Caco-2 (cell line): Measurements from ENCODE around the gene CDRT4. TPM values are rescaled to one million over a fixed set of nuclear protein-coding genes. Genes with fewer than 3 reads are reported as not detected.
"Not testable (repeated sequence)": the region's sequence is repeated elsewhere in the genome, so short reads cannot be mapped to it uniquely, and the experiment has no call there.

Experiments used
- BruUV-seq: library from RNA; stranded (reverse); fragments of 400-500 nt; replicated peaks from 2 replicates; lab custom pipeline; 2021; lab: Mats Ljungman, UMichigan
- CTCF ChIA-PET: fragments of 300-600 bp; sonication (Branson Sonifier 250); formaldehyde crosslinking; loops from one replicate; lab custom pipeline; 2022; ENCODE audit warnings: antibody characterized with exemption; lab: Charles Lee
- POLR2A ChIA-PET: fragments of 300-600 bp; sonication (Branson Sonifier 250); formaldehyde crosslinking; loops from one replicate; lab custom pipeline; 2022; ENCODE audit warnings: antibody characterized with exemption; lab: Charles Lee
- DNase-seq, 2 experiments: peaks; one replicate each; pipeline versions ENCODE4 v3.0.0 to v3.0.0-alpha.2; 2020 to 2022
- H3K27me3 ChIP-seq: replicated peaks from 2 replicates; pipeline ENCODE4 v1.6.0; 2011; ENCODE audit warnings: low read length; ENCODE audit not compliant: control insufficient read depth, insufficient read depth
- H3K36me3 ChIP-seq: 2 replicates; pipeline ENCODE4 v1.5.1; 2011; ENCODE audit warnings: low read length; ENCODE audit not compliant: control insufficient read depth, insufficient read depth
- H3K4me1 ChIP-seq: fragments of 250-450 bp; sonication (Bioruptor Pico); 2 replicates; pipeline ENCODE4 v1.5.1; 2020; ENCODE audit warnings: mild to moderate bottlenecking
- H3K4me3 ChIP-seq: 2 replicates; pipeline ENCODE4 v1.5.1; 2011; ENCODE audit warnings: low read depth, mild to moderate bottlenecking, control low read depth, low read length
- H3K9me3 ChIP-seq: fragments of 250-450 bp; sonication (Bioruptor Pico); 2 replicates; pipeline ENCODE4 v1.5.1; 2020; ENCODE audit warnings: mild to moderate bottlenecking, moderate library complexity
- H3K27ac Mint-ChIP-seq: one replicate; pipeline ENCODE4 v1.8.0; 2022; ENCODE audit warnings: mixed read lengths; ENCODE audit not compliant: unreplicated experiment
- H3K27me3 Mint-ChIP-seq: one replicate; pipeline ENCODE4 v1.8.0; 2022; ENCODE audit warnings: mixed read lengths; ENCODE audit not compliant: insufficient read depth, unreplicated experiment
- H3K36me3 Mint-ChIP-seq: one replicate; pipeline ENCODE4 v1.8.0; 2022; ENCODE audit warnings: mild to moderate bottlenecking, mixed read lengths; ENCODE audit not compliant: insufficient read depth, unreplicated experiment
- H3K4me1 Mint-ChIP-seq: one replicate; pipeline ENCODE4 v1.8.0; 2022; ENCODE audit warnings: low read depth, mixed read lengths; ENCODE audit not compliant: unreplicated experiment
- H3K4me3 Mint-ChIP-seq: one replicate; pipeline ENCODE4 v1.8.0; 2022; ENCODE audit warnings: mild to moderate bottlenecking, moderate library complexity, mixed read lengths; ENCODE audit not compliant: unreplicated experiment
- H3K9me3 Mint-ChIP-seq: one replicate; pipeline ENCODE4 v1.8.0; 2022; ENCODE audit warnings: mixed read lengths; ENCODE audit not compliant: unreplicated experiment
- intact Hi-C: fragments of 100-400 bp; cut with micrococcal nuclease; formaldehyde crosslinking; loops from one replicate; pipeline ENCODE4 v1.10.0; 2022; ENCODE audit not compliant: unreplicated experiment
- total RNA-seq: library from RNA; stranded (reverse); gene quantifications from 2 replicates; pipeline ENCODE4 v1.2.3, GENCODE V29; 2022
- TF ChIP-seq, protein P1 (sequence below), 2 experiments: fragments of 200-600 bp in 1 of 2; IDR thresholded peaks; 1 replicate in 1 of 2; 2 replicates in 1 of 2; pipeline versions ENCODE4 v1.5.1 to v1.8.0; 2011 to 2022; ENCODE audit warnings: antibody characterized with exemption in 1 of 2, control low read depth in 1 of 2, inconsistent platforms in 1 of 2, low read depth in 1 of 2, low read length in 1 of 2, mild to moderate bottlenecking in 1 of 2, moderate library complexity in 1 of 2; ENCODE audit not compliant: insufficient read depth in 1 of 2, severe bottlenecking in 1 of 2, unreplicated experiment in 1 of 2

CDRT4 gene
- total RNA-seq, 1 experiment from 2014 or later: 6.3 TPM

DNA sequence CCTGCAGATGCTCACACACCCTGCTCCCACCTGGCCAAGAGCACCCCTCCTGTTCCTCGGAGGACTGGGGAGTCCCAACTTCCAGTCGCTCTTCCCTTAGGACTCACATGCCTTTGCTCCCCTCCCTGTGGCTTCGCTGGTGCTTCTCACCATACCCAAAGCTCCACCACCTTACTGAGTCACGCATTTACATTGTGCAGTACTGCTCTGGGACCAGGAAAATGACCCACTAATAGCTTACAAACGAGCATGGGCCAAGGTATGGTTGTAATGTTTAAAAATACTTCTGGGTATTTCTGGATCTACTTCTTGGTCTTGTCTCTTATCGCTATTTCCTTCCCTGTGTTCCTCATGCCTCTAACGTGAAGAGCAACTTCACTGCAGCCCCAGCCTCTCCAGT, 41.0 kb upstream of the CDRT4 start:
- TF ChIP-seq, protein P1, sequence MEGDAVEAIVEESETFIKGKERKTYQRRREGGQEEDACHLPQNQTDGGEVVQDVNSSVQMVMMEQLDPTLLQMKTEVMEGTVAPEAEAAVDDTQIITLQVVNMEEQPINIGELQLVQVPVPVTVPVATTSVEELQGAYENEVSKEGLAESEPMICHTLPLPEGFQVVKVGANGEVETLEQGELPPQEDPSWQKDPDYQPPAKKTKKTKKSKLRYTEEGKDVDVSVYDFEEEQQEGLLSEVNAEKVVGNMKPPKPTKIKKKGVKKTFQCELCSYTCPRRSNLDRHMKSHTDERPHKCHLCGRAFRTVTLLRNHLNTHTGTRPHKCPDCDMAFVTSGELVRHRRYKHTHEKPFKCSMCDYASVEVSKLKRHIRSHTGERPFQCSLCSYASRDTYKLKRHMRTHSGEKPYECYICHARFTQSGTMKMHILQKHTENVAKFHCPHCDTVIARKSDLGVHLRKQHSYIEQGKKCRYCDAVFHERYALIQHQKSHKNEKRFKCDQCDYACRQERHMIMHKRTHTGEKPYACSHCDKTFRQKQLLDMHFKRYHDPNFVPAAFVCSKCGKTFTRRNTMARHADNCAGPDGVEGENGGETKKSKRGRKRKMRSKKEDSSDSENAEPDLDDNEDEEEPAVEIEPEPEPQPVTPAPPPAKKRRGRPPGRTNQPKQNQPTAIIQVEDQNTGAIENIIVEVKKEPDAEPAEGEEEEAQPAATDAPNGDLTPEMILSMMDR (IDR thresholded peaks at IDR 0.05; ENCODE audit: insufficient read depth in 1 of 2, low read depth in 1 of 2, low read length in 1 of 2, severe bottlenecking in 1 of 2, unreplicated experiment in 1 of 2): no peak
- no peaks in the 10 kb centered on the region for H3K4me1 ChIP-seq
- CTCF ChIA-PET: no interaction called here
- H3K36me3 ChIP-seq: no peaks in the 10 kb centered on the region
- POLR2A ChIA-PET: no interaction called here
- no peaks in the 10 kb centered on the region for H3K9me3 ChIP-seq
- Mint-ChIP-seq H3K4me1 (no peaks in the 10 kb centered on the region), H3K27ac (no peak overlapping the region), H3K36me3 (no peaks in the 10 kb centered on the region), H3K4me3 (no peak overlapping the region), H3K27me3 (no peaks in the 10 kb centered on the region), H3K9me3 (no peaks in the 10 kb centered on the region)
- intact Hi-C loops: no loop called here
- no peak for DNase-seq
- no peaks in the 10 kb centered on the region for H3K27me3 ChIP-seq
- no peak overlapping the region for H3K4me3 ChIP-seq
- BruUV-seq: no TSS peak

DNA sequence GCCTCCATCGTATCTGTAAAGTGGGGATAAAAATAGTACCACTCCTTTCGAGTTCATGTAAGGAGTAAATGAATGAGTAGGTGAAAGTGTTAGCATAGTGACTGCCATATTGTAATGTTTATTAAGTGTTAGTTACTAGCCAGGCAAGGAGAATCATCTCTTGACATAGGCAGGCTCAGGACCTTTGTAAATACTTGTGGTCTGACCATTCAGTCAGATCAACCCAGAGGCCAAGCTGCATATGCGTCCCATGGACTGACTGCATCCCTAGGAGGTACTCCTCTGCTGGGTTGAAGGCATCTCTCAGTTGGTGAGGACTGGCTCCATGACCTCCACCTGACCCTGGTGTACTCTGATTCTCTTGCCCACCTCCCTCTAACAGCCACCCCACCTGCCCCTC, 40.5 kb upstream of the CDRT4 start:
- no peak for DNase-seq
- H3K27me3 Mint-ChIP-seq: no peaks in the 10 kb centered on the region
- intact Hi-C loops: no loop called here
- ChIA-PET POLR2A (no interaction called here), CTCF (no interaction called here)
- Histone ChIP-seq H3K36me3 (no peaks in the 10 kb centered on the region), H3K27me3 (no peaks in the 10 kb centered on the region), H3K4me1 (no peaks in the 10 kb centered on the region), H3K9me3 (no peaks in the 10 kb centered on the region), H3K4me3 (no peak overlapping the region)
- TF ChIP-seq, protein P1 (IDR thresholded peaks at IDR 0.05; ENCODE audit: insufficient read depth in 1 of 2, low read depth in 1 of 2, low read length in 1 of 2, severe bottlenecking in 1 of 2, unreplicated experiment in 1 of 2): no peak
- H3K9me3 Mint-ChIP-seq: no peaks in the 10 kb centered on the region
- no peak overlapping the region for H3K4me3 Mint-ChIP-seq
- H3K36me3 Mint-ChIP-seq: no peaks in the 10 kb centered on the region
- no peak overlapping the region for H3K27ac Mint-ChIP-seq
- peaks cover 1% of the 10 kb centered on the region for H3K4me1 Mint-ChIP-seq
- no TSS peak for BruUV-seq

DNA sequence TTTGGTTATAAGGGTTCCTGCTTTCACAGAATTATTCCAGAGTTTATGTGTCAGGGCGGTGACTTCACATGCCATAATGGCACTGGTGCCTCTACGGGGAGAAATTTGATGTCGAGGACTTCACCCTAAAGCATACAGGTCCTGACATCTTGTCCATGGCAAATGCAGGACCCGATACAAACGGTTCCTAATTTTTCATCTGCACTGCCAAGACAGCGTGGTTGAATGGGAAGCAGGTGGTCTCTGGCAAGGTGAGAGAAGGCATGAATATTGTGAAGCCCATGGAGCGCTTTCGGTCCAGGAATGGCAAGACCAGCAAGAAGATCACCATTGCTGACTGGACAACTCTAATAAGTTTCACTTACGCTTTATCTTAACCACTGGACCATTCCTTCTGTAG, 39.6 kb upstream of the CDRT4 start:
- Mint-ChIP-seq H3K27ac (no peak overlapping the region), H3K27me3 (no peaks in the 10 kb centered on the region), H3K4me3 (no peak overlapping the region), H3K9me3 (no peaks in the 10 kb centered on the region), H3K4me1 (peaks cover 8% of the 10 kb centered on the region), H3K36me3 (peaks cover 6% of the 10 kb centered on the region)
- H3K27me3 ChIP-seq: no peaks in the 10 kb centered on the region
- BruUV-seq: no TSS peak
- no peaks in the 10 kb centered on the region for H3K9me3 ChIP-seq
- no peak for DNase-seq
- H3K4me3 ChIP-seq: no peak overlapping the region
- intact Hi-C loops: no loop called here
- no peaks in the 10 kb centered on the region for H3K4me1 ChIP-seq
- TF ChIP-seq, protein P1 (IDR thresholded peaks at IDR 0.05; ENCODE audit: insufficient read depth in 1 of 2, low read depth in 1 of 2, low read length in 1 of 2, severe bottlenecking in 1 of 2, unreplicated experiment in 1 of 2): no peak
- H3K36me3 ChIP-seq: no peaks in the 10 kb centered on the region
- CTCF ChIA-PET: no interaction called here
- POLR2A ChIA-PET: no interaction called here

DNA sequence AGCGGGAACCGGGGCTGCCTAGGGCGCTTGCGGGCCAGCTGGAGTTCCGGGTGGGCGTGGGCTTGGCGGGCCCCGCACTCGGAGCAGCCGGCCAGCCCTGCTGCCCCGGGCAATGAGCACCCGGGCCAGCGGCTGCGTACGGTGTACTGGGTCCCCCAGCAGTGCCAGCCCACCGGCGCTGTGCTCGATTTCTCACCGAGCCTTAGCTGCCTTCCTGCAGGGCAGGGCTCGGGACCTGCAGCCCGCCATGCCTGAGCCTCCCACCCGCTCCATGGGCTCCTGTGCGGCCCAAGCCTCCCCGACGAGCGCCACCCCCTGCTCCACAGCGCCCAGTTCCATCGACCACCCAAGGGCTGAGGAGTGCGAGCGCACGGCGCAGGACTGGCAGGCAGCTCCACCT, 38.3 kb upstream of the CDRT4 start:
- H3K36me3 Mint-ChIP-seq: not testable (repeated sequence)

More for the DNA sequence above, 38.3 kb upstream of the CDRT4 start:
- H3K27ac Mint-ChIP-seq, H3K4me3 ChIP-seq, H3K9me3 Mint-ChIP-seq, H3K27me3 Mint-ChIP-seq, POLR2A ChIA-PET, CTCF ChIA-PET, H3K4me3 Mint-ChIP-seq, H3K36me3 ChIP-seq, H3K4me1 Mint-ChIP-seq, DNase-seq, intact Hi-C loops, H3K4me1 ChIP-seq, H3K27me3 ChIP-seq, H3K9me3 ChIP-seq, BruUV-seq: not testable (repeated sequence)
